HG02870 (cell line): ENCODE data around the gene HOXB13.

Experiments used
- ATAC-seq: cut with Tn5 transposase; IDR thresholded peaks from one replicate; pipeline ENCODE4 v1.9.1; 2021; ENCODE audit warnings: mild to moderate bottlenecking, moderate library complexity; ENCODE audit not compliant: unreplicated experiment

HOXB13 gene

GRCh38 chr17:48715496-48716399 is 12.8 kb downstream of the HOXB13 start:
- ATAC-seq: no peak

- ATAC-seq: no peak
Measured at GRCh38 chr17:48711128-48711527, 17.4 kb downstream of the HOXB13 start.

GRCh38 chr17:48704361-48705248 is 23.9 kb downstream of the HOXB13 start:
- ATAC-seq: no peak

- no peak for ATAC-seq
Measured at GRCh38 chr17:48701864-48702532, 26.6 kb downstream of the HOXB13 start.

- no peak for ATAC-seq
Measured at GRCh38 chr17:48693178-48693577, 35.4 kb downstream of the HOXB13 start.

- ATAC-seq: no peak
Measured at GRCh38 chr17:48692049-48692448, 36.5 kb downstream of the HOXB13 start.

GRCh38 chr17:48690655-48691054 is 37.9 kb downstream of the HOXB13 start:
- no peak for ATAC-seq

- no peak for ATAC-seq
Measured at GRCh38 chr17:48681609-48682008, 46.9 kb downstream of the HOXB13 start.

GRCh38 chr17:48679385-48680096 is 49.0 kb downstream of the HOXB13 start:
- ATAC-seq: no peak

- ATAC-seq: no peak
Measured at GRCh38 chr17:48678141-48678971, 50.2 kb downstream of the HOXB13 start.

- ATAC-seq: no peak
Measured at GRCh38 chr17:48676963-48677558, 51.5 kb downstream of the HOXB13 start.
